ENCODE measurements around the gene ATP5MC2.

The ATP5MC2 gene

GRCh38 chr12:53686436-53686835 is 10.6 kb upstream of the ATP5MC2 start:
- no peak for DNase-seq
- TF ChIP-seq EZH2phosphoT487 (IDR thresholded peaks at IDR 0.05; ENCODE audit: low read length): no peak
- TF ChIP-seq EZH2 (optimal IDR thresholded peaks at IDR 0.05; ENCODE audit: low read depth, low read length): no peak
- no peak for TF ChIP-seq CTCF (IDR thresholded peaks at IDR 0.05; ENCODE audit: low read length)
- H3K27me3 ChIP-seq (replicated peaks; ENCODE audit: insufficient read depth, low read length): no peaks in the 10 kb centered on the region
- H3K9me2 ChIP-seq (replicated peaks; ENCODE audit: insufficient read depth, low read length): no peaks in the 10 kb centered on the region
- no peak overlapping the region for H3K27ac ChIP-seq (ENCODE audit: low read length)
- H3K9ac ChIP-seq (ENCODE audit: low read length): no peak overlapping the region
- H3K4me2 ChIP-seq (ENCODE audit: low read depth, low read length): no peak overlapping the region
- H3K4me3 ChIP-seq (ENCODE audit: low read length): no peak overlapping the region
- H4K20me1 ChIP-seq (ENCODE audit: insufficient read depth, low read length): no peaks in the 10 kb centered on the region
- H3K79me2 ChIP-seq (ENCODE audit: low read length): no peaks in the 10 kb centered on the region
- no peaks in the 10 kb centered on the region for H3K9me3 ChIP-seq (replicated peaks; ENCODE audit: insufficient read depth, low read length)
- H3K36me3 ChIP-seq (replicated peaks; ENCODE audit: insufficient read depth, low read length): no peaks in the 10 kb centered on the region
- H3K4me1 ChIP-seq (ENCODE audit: low read length): no peaks in the 10 kb centered on the region
- H3F3A ChIP-seq (ENCODE audit: insufficient read depth, low read length): no peaks in the 10 kb centered on the region
- H2AFZ ChIP-seq (ENCODE audit: low read length): no peak overlapping the region

GRCh38 chr12:53684654-53685220 is 8.9 kb upstream of the ATP5MC2 start:
- Histone ChIP-seq H3K9me2 (replicated peaks; ENCODE audit: insufficient read depth, low read length) (no peaks in the 10 kb centered on the region), H3F3A (ENCODE audit: insufficient read depth, low read length) (no peaks in the 10 kb centered on the region), H3K36me3 (replicated peaks; ENCODE audit: insufficient read depth, low read length) (no peaks in the 10 kb centered on the region), H2AFZ (ENCODE audit: low read length) (no peak overlapping the region), H3K9me3 (replicated peaks; ENCODE audit: insufficient read depth, low read length) (no peaks in the 10 kb centered on the region), H3K4me1 (ENCODE audit: low read length) (no peaks in the 10 kb centered on the region), H3K27ac (ENCODE audit: low read length) (no peak overlapping the region), H4K20me1 (ENCODE audit: insufficient read depth, low read length) (no peaks in the 10 kb centered on the region), H3K9ac (ENCODE audit: low read length) (no peak overlapping the region), H3K79me2 (ENCODE audit: low read length) (no peaks in the 10 kb centered on the region), H3K4me2 (ENCODE audit: low read depth, low read length) (no peak overlapping the region), H3K4me3 (ENCODE audit: low read length) (no peak overlapping the region), H3K27me3 (replicated peaks; ENCODE audit: insufficient read depth, low read length) (no peaks in the 10 kb centered on the region)
- TF ChIP-seq EZH2phosphoT487 (IDR thresholded peaks at IDR 0.05; ENCODE audit: low read length) (no peak), CTCF (IDR thresholded peaks at IDR 0.05; ENCODE audit: low read length) (no peak), EZH2 (optimal IDR thresholded peaks at IDR 0.05; ENCODE audit: low read depth, low read length) (no peak)
- DNase-seq: no peak

- no peaks in the 10 kb centered on the region for H3F3A ChIP-seq (ENCODE audit: insufficient read depth, low read length)
- H3K27ac ChIP-seq (ENCODE audit: low read length): no peak overlapping the region
- H3K9me3 ChIP-seq (replicated peaks; ENCODE audit: insufficient read depth, low read length): no peaks in the 10 kb centered on the region
- H3K27me3 ChIP-seq (replicated peaks; ENCODE audit: insufficient read depth, low read length): peaks cover 2% of the 10 kb centered on the region; the same call in 1 of the 2 replicates
- H3K36me3 ChIP-seq (replicated peaks; ENCODE audit: insufficient read depth, low read length): no peaks in the 10 kb centered on the region
- TF ChIP-seq EZH2 (optimal IDR thresholded peaks at IDR 0.05; ENCODE audit: low read depth, low read length) (no peak), EZH2phosphoT487 (IDR thresholded peaks at IDR 0.05; ENCODE audit: low read length) (no peak), CTCF (IDR thresholded peaks at IDR 0.05; ENCODE audit: low read length) (no peak)
- no peaks in the 10 kb centered on the region for H3K9me2 ChIP-seq (replicated peaks; ENCODE audit: insufficient read depth, low read length)
- no peak overlapping the region for H2AFZ ChIP-seq (ENCODE audit: low read length)
- no peak overlapping the region for H3K9ac ChIP-seq (ENCODE audit: low read length)
- H3K4me1 ChIP-seq (ENCODE audit: low read length): no peaks in the 10 kb centered on the region
- DNase-seq: no peak
- H3K4me3 ChIP-seq (ENCODE audit: low read length): no peak overlapping the region
- no peaks in the 10 kb centered on the region for H3K79me2 ChIP-seq (ENCODE audit: low read length)
- no peak overlapping the region for H3K4me2 ChIP-seq (ENCODE audit: low read depth, low read length)
- no peaks in the 10 kb centered on the region for H4K20me1 ChIP-seq (ENCODE audit: insufficient read depth, low read length)
Observed at GRCh38 chr12:53683983-53684382, 8.1 kb upstream of the ATP5MC2 start.

All from MM.1S (cell line).